Measurements from ENCODE around the gene COBLL1.

Gene COBLL1

GRCh38 chr2:164835302-164835701 lies 6.3 kb downstream of the COBLL1 start:
- no peak overlapping the region for H3K4me3 ChIP-seq (ENCODE audit: low read length)
- H4K20me1 ChIP-seq (ENCODE audit: insufficient read depth, low read length), result no peaks in the 10 kb centered on the region
- TF ChIP-seq CTCF (IDR thresholded peaks at IDR 0.05; ENCODE audit: low read depth, low read length) (no peak), EZH2phosphoT487 (IDR thresholded peaks at IDR 0.05; ENCODE audit: low read depth) (no peak)
- H3K27ac ChIP-seq (ENCODE audit: low read length), result no peak overlapping the region
- H3K27me3 ChIP-seq (ENCODE audit: low read depth, low read length), result no peaks in the 10 kb centered on the region
- no peak overlapping the region for H2AFZ ChIP-seq (ENCODE audit: low read depth, low read length)
- peak overlapping the region; percentile 23; the same call in 1 of the 2 replicates for H3K4me2 ChIP-seq (ENCODE audit: low read length)
- H3K9me3 ChIP-seq (ENCODE audit: insufficient read depth, low read length), result no peaks in the 10 kb centered on the region
- H3K9ac ChIP-seq (ENCODE audit: low read length), result no peak overlapping the region
- peaks cover 26% of the 10 kb centered on the region for H3K4me1 ChIP-seq (ENCODE audit: low read length)
- peaks cover 15% of the 10 kb centered on the region; the same call in 1 of the 2 replicates for H3K79me2 ChIP-seq (ENCODE audit: low read length)
- H3K36me3 ChIP-seq (replicated peaks; ENCODE audit: low read depth, low read length), result no peaks in the 10 kb centered on the region

GRCh38 chr2:164831887-164832286 lies 9.7 kb downstream of the COBLL1 start:
- Histone ChIP-seq H2AFZ (ENCODE audit: low read depth, low read length) (no peak overlapping the region), H3K27ac (ENCODE audit: low read length) (no peak overlapping the region), H3K9me3 (ENCODE audit: insufficient read depth, low read length) (no peaks in the 10 kb centered on the region), H3K4me2 (ENCODE audit: low read length) (no peak overlapping the region), H3K36me3 (replicated peaks; ENCODE audit: low read depth, low read length) (no peaks in the 10 kb centered on the region), H3K4me1 (ENCODE audit: low read length) (peaks cover 28% of the 10 kb centered on the region), H3K4me3 (ENCODE audit: low read length) (no peak overlapping the region), H3K27me3 (ENCODE audit: low read depth, low read length) (no peaks in the 10 kb centered on the region), H3K9ac (ENCODE audit: low read length) (no peak overlapping the region), H4K20me1 (ENCODE audit: insufficient read depth, low read length) (no peaks in the 10 kb centered on the region), H3K79me2 (ENCODE audit: low read length) (peaks cover 26% of the 10 kb centered on the region; the same call in 1 of the 2 replicates)
- TF ChIP-seq CTCF (IDR thresholded peaks at IDR 0.05; ENCODE audit: low read depth, low read length), result no peak
- no peak for TF ChIP-seq EZH2phosphoT487 (IDR thresholded peaks at IDR 0.05; ENCODE audit: low read depth)

- H3K4me1 ChIP-seq (ENCODE audit: low read length), result peaks cover 35% of the 10 kb centered on the region
- H4K20me1 ChIP-seq (ENCODE audit: insufficient read depth, low read length), result no peaks in the 10 kb centered on the region
- H3K27ac ChIP-seq (ENCODE audit: low read length), result no peak overlapping the region
- H3K4me2 ChIP-seq (ENCODE audit: low read length), result no peak overlapping the region
- H2AFZ ChIP-seq (ENCODE audit: low read depth, low read length), result no peak overlapping the region
- no peaks in the 10 kb centered on the region for H3K36me3 ChIP-seq (replicated peaks; ENCODE audit: low read depth, low read length)
- no peak overlapping the region for H3K9ac ChIP-seq (ENCODE audit: low read length)
- H3K9me3 ChIP-seq (ENCODE audit: insufficient read depth, low read length), result no peaks in the 10 kb centered on the region
- no peaks in the 10 kb centered on the region for H3K27me3 ChIP-seq (ENCODE audit: low read depth, low read length)
- no peak overlapping the region for H3K4me3 ChIP-seq (ENCODE audit: low read length)
- H3K79me2 ChIP-seq (ENCODE audit: low read length), result peaks cover 26% of the 10 kb centered on the region; the same call in 1 of the 2 replicates
- no peak for TF ChIP-seq EZH2phosphoT487 (IDR thresholded peaks at IDR 0.05; ENCODE audit: low read depth)
- TF ChIP-seq CTCF (IDR thresholded peaks at IDR 0.05; ENCODE audit: low read depth, low read length), result no peak
Measured at GRCh38 chr2:164831180-164831579, 10.4 kb downstream of the COBLL1 start.

- Histone ChIP-seq H3K4me1 (ENCODE audit: low read length) (peaks cover 29% of the 10 kb centered on the region), H4K20me1 (ENCODE audit: insufficient read depth, low read length) (no peaks in the 10 kb centered on the region), H3K9me3 (ENCODE audit: insufficient read depth, low read length) (no peaks in the 10 kb centered on the region), H3K9ac (ENCODE audit: low read length) (peak overlapping the region; percentile 45; the same call in 1 of the 2 replicates), H3K36me3 (replicated peaks; ENCODE audit: low read depth, low read length) (no peaks in the 10 kb centered on the region), H2AFZ (ENCODE audit: low read depth, low read length) (peak overlapping the region; percentile 79), H3K4me3 (ENCODE audit: low read length) (peak overlapping the region; percentile 66), H3K79me2 (ENCODE audit: low read length) (peaks cover 17% of the 10 kb centered on the region; the same call in 1 of the 2 replicates), H3K27me3 (ENCODE audit: low read depth, low read length) (no peaks in the 10 kb centered on the region), H3K4me2 (ENCODE audit: low read length) (peak overlapping the region; percentile 77), H3K27ac (ENCODE audit: low read length) (peak overlapping the region; percentile 3; the same call in 1 of the 2 replicates)
- TF ChIP-seq CTCF (IDR thresholded peaks at IDR 0.05; ENCODE audit: low read depth, low read length) (no peak), EZH2phosphoT487 (IDR thresholded peaks at IDR 0.05; ENCODE audit: low read depth) (no peak)
Measured at GRCh38 chr2:164826293-164827243, 15.1 kb downstream of the COBLL1 start.
